Ovary (tissue), 3 donors: ENCODE data around the gene TNIP1.

Experiments
- CTCF ChIP-seq, 3 donors: fragments of 450-650 bp in 2 of 3; fragments of 200-600 bp in 1 of 3; IDR thresholded peaks; one replicate each; pipeline versions ENCODE4 v1.5.1 to v1.8.0; 2016 to 2022; ENCODE audit warnings: antibody characterized with exemption in 3 of 3, mild to moderate bottlenecking in 1 of 3
- POLR2A ChIP-seq: fragments of 450-650 bp; IDR thresholded peaks from one replicate; pipeline ENCODE4 v1.6.1; 2017; ENCODE audit warnings: antibody characterized with exemption, mild to moderate bottlenecking, moderate library complexity
- donor health status: DM: no; HTN: no; CAD: no.

- TF ChIP-seq CTCF (IDR thresholded peaks at IDR 0.05) = no peak
- TF ChIP-seq POLR2A = no peak
Observed at GRCh38 chr5:151026088-151026487, 54.7 kb downstream of the TNIP1 start.
